LHCN-M2 (cell line): ENCODE measurements around the gene FAM193B. TPM values are rescaled to one million over a fixed set of nuclear protein-coding genes. Genes with fewer than 3 reads are reported as not detected.
A peak's percentile ranks its signal among the peaks of the same experiment; 100 is the strongest.

ENCODE experiments used
- DNase-seq: peaks from one replicate; pipeline ENCODE4 v3.0.0-alpha.2; 2012; ENCODE audit warnings: low read depth
- total RNA-seq: library from RNA; depleted of rRNA; stranded (reverse); fragments of >200 nt; gene quantifications from 2 replicates; pipeline ENCODE4 v1.2.3, GENCODE V29; 2014

FAM193B gene
- total RNA-seq, 1 experiment from 2014 or later: 24.5 TPM

DNA sequence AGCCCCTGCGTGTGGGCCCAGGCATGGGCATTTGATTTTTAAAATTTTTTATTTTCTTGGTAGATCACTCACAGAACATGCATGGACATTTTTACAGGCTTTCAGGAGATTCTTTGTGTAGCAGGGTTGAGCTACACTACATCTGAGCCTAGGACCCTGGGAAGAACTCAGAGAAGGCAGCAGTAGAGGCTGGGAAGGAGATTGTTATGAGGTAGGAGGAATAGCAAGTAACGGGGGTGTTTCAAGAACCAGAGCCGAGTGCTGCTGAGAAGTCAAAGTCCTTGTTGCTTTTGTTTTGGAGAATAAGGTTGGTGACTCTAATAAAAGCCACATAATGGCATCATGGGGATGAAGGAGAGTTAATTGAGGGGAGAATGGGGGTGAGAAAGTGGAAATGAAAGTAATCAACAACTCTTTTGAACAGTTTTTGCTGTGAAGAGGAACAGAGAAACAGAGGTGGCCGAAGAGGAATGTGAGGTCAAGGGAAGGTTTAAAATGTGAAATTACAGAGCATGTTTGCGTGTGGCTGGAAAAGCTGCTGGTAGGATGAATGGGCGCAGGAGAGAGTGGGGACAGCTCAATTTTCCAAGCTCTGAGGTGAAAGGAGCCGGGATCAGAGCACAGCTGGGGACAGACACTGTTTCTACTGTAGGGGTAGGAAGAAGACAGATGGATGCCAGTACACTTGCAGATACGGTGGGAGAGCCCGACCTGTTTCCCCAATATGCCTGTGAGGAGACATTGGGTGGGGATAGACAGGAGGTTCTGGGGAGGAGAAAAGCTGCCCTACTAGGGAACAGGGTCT is 52.3 kb downstream of the FAM193B start:
- no peak for DNase-seq

DNA sequence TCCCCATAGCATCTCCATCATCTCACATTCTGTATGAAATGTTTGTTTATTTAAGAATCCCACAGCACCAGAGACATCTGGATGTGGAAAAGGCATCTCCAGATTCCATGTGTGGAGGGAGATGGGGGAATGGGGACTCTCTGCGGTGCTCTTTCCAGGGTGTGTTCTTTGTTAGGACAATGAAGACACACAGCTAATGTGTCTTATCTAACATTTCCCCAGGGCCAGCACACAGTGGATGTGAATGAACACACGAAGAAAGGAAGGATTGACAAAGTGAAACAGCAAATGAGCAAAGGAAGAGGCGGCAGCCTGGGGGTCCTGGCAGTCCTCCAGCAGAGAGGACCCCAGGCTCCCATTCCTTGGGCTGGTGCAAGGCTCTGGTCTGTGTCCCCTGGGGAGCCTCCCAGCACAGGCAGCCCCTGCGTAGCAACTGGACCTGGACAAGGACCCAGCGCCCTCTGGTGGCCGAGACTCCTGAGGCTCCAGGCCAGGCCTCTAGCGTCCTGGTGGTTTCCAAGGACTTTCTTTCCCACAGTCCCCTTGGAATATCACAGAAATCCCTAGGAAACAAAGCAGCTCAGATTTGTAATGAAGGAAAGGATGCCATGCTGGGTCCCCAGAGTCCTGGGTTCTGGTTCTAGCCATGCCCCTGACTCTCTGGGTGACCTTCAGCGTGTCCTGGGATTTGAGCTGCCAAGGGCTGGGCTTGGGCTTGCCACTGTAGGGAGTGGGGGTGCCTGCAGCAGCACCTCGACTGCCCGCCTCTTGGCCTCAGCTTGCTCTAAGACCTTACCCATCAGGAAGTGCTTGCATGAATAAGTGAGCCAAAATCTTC is 53.5 kb downstream of the FAM193B start:
- DNase-seq: peak; percentile 80

DNA sequence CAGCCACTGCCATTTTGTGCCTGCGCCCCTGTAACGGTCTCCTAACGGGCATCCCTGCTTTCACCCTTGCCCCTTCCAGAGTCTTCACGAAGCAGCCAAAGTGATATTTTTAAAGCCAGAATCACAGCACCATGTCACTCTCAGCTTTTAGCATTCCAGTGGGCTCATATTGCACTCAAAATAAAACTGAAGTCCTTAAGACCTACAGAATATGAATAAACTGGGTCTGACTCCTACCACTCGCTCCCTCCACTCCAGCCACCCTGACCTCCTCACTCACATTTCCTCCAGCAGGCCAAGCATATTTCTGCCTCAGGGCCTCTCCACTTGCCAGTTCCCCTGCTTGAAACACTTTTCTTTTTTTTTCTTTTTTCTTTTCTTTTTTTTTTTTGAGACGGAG is 54.5 kb downstream of the FAM193B start:
- DNase-seq: no peak

DNA sequence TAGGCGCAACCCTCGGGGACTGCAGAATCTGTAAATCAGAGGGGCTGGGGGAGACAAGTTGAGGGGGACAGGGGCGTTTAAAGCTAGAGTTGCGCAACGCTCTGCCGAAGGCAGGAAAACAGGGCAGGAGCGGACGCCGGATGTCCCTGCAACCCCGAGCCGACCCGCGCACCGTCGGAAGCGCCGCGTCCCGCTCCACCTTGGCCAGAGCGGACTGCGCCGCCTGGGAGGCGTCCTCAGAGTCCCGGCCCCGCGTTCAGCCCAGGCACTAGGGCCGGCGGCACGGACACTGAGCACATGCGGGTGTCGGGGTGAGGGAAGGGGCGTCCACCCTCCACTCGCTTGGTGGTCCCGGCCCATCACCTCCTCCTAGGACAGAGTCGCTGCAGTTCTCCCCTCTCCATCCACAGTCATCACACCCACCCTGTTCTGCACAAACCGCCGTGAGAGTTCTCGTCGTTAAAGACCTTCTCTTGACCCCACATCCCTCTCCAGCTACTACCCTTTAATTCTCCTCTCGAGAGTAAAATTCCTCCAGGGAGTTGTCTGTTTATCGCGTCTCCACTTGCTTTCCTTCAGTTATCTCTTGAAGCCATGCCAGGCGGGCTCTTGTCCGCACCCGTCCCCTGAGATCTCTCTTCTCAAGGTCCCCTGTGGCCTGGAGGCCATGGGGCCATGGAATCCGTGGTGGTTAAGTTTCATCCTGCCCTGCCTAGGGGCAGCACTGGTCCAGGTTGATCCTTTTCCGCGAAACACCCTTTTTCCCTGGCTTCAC is 56.2 kb downstream of the FAM193B start:
- no peak for DNase-seq

DNA sequence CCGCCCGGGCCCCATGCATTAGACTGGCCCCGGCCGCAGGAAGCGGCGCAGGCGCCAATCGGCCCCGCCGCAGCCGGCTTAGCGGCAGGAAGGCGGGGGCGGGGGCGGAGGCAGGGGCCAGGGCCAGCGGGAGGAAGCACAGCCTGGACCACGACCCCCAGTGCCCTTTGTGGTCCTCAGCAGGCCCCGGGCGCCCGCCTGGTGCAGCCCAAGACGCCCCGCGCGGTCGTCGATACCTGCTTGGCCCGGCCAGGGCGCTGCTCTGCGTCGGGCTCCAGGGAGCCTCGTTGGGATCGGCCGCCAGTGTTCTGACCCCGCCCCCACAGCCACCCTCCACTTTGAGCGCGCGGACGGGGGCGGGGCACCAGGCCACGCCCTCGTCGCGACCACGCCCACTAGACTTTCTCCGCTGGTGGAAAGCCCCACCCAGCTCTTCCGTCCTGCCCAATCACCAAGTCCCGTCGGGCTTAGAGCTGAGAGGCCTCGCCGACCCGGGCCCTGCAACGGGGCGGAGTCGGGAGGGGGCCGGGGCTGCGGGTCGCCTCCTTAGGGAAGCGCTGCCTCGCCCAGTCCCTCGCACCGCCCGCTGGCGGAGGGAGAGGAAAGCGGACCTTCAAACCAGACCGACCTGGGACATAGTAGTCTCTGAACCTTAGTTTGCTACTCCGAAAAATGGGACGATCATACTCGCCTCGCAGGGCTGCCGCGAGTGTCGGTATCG is 56.9 kb downstream of the FAM193B start, which contains the start of gene PDLIM7:
TSS of gene PDLIM7 (minus strand) at position 313 of the 721 bp plus-strand sequence. CDS start 1,092 bp downstream, outside the sequence.
- DNase-seq: peak; percentile 94

DNA sequence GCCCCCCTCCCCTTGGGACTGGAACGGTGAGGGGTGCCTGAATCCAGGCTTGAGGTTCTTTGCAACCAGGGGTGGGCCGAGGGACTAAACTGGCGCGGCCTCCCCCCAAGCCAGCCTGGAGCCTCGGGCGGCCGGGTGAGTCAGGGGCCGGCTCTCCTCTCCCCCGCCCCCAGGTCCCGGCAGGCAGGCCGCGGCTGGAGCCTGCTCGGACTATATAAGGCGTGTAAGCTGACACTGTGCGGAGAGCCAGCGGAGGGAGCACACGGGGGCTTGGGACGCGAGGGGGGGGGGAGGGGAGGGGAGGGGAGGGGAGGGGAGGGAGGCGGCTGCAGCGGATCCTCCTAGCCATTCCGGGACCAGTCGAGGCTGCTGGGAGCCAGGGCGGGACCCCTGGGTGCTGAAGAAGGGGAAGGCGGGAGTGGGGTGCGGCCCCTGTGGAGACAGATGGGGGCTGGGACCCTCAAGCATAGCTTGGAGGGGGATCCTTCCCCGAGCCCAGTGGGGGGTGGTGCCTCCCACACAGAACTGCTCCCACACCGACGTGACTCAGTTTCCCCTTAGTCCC is 57.6 kb downstream of the FAM193B start:
- DNase-seq: peak; percentile 90

DNA sequence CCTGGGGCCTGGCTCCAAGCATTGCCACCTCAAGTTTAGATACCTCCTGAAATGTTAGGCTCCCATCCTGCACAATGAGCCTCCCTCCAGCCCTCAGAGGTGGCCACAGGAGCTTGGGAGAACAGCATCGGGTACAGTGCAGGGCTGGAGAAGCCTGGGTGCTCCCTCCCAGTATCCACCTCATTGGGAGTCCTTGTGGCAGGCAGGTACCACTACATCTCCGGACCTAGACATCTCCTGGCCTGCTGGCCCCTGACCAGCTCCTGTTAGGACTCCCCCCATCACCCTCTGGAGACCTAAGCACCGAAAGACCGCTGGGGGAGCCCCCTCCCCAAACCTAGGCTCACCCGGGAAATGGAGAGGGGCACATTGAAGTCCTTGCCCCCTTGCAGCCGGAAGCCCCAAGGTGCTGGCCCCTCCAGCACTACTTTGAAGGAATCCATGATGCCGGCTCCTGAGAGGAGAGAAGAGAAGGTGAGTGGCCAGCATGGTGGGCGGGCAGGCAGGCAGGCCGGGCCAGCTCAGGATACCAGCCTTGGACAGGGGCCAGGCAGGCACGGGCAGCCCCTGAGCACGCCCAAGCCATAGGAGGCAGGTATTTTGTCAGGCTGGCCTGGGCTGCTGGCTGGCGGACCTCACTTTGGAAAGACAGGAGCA is 58.2 kb downstream of the FAM193B start:
- peak; percentile 59 for DNase-seq

DNA sequence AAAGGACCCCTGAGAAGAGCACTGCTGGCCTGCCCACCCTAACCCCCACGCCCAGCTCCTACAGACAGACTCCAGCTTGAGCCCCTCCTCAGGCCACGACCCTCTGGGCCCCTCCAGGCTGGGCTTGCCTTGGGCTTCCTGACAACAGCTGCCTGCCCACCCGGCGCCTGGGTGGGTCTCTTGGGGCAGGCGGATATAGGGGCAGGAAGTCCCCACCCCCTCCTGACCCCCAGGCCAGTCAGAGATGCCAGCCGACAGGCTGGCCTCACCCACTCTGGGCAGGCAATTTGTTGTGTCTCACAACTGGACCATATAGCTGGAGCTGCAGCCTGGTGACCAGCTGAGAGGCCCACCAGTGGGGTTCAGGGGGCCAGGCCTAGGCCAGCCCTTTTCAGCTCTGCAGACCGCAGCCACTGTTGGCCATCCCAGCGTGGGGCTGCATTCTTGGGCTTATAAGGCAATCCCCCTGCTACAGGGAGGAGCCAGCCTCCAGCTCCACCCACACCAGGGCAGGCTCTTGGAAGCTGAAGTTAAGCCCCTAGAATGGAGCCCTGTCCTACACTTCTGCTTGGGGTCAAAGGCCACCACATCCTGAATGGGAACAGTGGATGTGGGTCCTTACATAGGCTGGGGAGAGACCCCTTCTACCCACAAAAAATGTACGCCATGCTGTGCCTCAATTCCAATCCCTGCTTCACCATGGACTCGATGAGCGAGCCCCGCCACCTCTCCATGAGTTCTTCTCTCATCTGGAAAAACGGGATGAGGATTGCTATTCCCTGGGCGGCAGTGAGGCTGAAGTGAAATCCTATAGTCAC is 58.9 kb downstream of the FAM193B start:
- peak; percentile 94 for DNase-seq

DNA sequence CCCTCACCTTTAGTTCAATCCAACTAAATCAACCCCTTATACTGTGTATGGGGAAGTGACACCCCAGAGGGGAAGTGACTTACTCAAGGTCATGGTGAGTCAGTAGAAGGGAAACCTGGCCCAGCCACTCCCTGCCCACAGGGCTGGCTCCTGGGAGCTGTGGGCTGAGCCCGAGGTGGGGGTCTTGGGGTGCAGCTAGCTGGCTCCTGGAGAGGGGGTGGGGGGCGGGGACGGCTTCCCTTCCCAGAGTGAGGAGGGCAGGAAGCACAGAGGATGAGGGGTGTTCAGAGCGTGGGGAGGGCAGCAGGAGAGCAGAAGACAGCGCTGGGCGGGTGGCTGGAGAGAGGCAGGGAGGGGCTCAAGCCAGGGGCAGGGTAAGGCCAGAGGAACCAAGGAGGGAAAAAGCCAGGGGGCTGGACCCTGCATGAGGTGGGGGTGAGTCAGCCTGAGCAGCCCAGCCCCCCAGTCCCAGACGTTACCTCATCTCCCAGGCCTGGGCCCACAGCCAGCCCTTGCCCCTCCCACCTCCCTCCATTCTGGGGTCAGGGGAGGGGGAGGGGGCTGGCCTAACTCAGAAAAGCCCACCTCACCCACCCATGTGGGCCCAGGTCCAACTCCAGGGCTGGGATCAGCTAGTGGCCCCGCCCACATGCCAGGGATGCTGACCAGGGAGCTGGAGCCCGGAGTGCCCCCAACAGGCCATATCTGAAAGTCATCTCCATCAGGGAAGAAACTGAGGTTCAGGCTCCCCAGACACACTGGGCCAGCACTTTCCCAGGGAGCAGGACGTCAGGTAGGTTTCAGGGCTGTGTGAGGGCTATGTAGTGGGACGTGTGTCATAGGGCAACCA is 59.8 kb downstream of the FAM193B start:
- peak; percentile 79 for DNase-seq

DNA sequence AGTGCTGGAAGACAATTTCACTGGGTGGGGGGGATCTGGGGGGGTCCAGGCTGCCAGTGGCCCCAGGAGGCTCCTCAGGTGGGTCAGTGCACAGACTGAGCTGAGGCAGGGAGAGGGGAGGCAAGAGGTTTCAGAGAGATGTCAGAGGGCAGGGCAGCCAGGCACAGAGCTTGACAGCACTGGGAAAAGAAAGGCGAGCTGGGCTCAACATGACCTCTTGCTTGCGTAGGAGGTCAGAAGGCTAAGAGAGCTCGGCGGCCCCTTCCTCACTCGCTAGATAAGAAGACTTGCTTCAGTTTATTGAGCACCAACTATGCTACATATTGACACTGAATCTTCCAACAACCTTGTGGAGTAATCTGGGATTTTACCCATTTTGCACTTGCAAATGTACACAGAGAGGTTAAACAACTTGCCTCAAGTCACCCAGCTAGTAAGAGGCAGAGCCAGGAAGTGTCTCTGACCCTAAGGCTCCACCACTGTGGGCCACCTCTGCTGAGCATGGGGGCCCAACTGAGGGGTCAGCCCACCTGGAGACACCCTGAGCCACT is 60.5 kb downstream of the FAM193B start:
- DNase-seq: no peak

DNA sequence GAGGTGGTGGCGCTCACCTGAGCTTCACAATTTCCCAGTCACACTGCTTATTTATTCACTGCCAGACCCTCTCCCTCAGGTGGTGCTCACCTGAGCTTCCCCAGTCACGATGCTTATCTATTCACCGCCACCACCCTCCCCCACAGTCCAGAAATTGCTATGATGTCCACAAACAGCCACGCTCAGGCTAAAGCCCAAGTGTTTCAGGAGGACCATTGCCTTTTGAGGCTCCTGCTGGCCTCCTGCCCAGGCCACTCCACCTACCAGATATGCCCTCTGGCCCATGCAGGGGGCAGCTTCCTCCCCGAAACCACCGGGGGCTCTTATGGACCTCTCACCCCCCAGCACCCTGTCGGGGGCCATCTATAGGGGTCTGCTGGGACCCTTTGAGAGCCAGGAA is 61.5 kb downstream of the FAM193B start:
- DNase-seq: no peak

DNA sequence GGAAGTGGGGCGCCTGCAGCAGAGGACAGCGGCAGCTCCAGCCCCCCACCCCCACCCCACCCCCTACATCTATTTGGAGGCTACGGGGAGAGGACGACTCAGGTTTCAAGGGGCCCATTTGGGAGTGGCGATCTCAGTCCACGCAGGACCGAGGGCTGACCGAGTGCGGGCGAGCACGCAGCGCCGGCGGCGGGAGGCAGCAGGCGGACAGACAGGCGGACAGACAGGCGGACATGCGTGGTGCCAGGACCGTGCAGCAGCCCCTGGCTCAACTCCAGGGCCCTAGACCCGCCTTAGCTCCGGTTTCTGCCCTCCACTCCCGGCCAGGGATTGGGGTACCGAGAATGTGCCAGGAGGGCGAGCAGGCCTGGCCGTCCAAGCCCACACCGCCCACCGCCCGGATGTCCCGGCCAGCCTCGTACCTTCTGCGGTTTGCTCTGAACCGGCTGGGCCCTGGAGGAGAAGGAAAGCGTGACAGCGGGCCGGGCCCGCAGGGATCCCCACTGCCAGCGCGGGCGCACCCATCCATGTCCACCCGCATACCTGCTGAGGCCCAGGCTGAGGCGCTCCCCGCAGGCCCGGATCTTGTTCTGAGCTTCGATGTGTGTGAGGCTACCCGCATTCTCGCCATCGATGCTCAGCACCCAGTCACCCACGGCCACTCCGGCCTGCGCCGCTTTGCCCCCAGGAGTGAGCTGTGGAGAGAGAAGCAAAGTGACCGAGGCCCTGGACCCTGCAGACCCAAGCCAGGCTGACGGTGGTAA is 62.2 kb downstream of the FAM193B start:
- no peak for DNase-seq

DNA sequence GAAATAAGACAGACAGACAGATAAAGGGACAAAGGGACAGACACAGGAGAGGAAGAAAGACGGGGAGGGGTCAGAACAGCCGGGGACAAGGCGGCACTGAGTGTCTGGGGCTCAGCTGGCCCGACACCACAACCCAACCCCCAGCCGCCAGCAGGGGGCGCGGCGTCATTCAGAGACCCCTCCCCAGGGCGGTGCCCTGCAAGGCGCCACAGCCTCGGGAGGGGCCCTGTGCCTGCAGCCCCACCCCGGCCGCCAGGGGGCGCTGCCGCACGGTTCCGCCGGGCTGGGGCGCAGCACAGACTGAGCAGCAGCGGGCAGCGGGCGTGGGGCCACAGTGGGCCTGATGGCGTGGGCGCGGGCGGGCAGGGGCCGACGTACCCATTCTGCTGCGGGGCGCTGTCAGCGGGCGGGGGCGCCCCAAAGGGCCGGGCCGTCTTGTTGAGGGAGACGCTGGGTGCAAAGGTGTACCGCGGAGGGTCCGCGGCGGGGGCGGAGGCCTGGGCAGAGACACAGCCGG is 62.9 kb downstream of the FAM193B start:
- no peak for DNase-seq

DNA sequence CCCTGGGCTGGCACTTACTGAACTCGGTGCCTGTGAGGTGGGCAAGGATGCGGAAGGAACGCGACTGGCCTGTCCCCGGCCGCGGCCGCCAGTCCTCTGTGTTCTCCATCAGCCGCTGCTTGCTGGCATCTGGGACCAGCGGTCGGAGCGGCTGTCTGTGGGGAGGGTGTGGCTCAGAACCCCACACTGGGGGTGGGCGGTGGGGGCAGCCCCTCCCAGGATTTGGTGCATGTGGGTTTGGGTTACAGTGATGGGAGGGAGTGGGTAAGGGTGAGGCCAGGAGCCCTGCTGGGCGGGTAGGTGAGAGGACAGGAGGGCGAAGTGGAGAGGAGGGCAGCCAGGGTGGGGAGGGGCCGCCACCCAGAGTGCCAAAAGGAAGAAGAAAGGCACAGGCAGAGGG is 63.4 kb downstream of the FAM193B start:
- no peak for DNase-seq

DNA sequence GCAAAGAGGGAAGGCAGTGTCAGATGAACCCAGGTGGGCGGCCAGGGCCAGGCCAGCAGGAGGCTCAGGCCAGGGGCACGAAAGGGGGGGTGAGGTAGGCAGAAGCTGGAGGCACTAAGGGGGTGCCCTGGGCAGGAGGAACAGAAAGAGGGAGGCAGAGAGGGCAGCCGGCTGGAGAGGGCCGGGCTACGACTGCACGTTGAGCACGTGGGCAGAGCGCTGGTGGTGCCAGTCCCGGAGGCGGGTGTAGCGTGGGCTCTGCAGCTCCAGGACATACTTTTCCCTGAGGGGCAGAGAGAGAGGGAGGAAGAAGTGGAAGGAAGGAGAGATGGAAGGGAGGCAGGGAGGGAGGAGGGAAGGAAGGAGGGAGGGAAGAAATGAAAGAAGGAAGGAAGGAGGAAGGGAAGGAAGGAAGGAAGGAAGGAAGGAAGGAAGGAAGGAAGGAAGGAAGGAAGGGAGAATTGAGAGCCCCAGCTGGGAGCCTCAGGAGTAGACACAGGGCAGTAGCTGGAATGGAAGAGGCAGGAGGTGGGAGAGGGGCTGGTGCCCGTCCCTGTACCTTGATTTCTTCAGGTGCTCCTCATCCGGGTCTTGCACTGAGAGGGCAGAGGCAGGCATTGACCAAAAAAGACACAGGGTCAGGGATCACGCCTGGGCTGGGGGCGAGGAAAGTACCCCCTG is 63.9 kb downstream of the FAM193B start:
- DNase-seq: no peak

DNA sequence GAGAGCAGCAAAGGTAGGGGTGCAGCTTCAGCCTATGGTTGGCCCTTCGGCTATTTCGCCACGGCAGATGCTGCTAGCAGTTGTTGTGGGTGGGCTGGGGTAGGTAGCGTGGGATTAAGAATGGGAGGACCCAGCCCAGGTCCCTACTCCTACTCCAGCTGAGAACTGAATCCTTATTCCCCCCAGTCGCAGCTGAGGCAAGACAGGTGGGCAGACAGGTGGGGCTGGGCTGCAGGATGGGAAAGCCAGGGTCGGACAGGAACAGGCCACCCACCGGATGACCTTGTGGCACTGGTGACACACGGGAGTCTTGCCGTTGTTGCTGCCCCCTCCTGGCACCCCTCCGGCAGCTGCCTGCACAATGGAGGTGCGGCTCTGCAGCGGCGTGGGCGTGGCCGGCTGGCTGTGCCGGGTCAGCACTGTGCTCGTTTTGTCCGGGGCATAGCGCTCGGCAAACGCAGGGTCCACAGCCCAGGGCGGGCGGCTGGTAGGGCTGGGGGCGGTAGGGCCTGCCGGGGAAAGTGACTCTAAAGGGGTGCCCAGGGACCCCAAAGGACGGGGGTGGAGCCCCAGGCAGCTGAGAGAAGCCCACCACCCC is 65.1 kb downstream of the FAM193B start:
- DNase-seq: no peak
